Measurements from ENCODE around the gene YDJC.

- no peak for TF ChIP-seq CTCF (IDR thresholded peaks at IDR 0.05)
- TF ChIP-seq ZFX (IDR thresholded peaks at IDR 0.05; ENCODE audit: borderline replicate concordance), result no peak
Measured at GRCh38 chr22:21666786-21667185, 37.0 kb upstream of the YDJC start.

Measured in 22Rv1 (cell line).